Body of pancreas (tissue), 4 donors: ENCODE results near the gene STAT5A.

Experiments used
- POLR2A ChIP-seq, 3 donors: fragments of 450-650 bp; IDR thresholded peaks; one replicate each; pipeline ENCODE4 v1.6.1; 2016; ENCODE audit warnings: antibody characterized with exemption in 3 of 3, mild to moderate bottlenecking in 2 of 3
- TF ChIP-seq, protein P1 (sequence below), 7 experiments: fragments of 450-650 bp in 4 of 7; fragments of 200-600 bp in 3 of 7; sonication (generic) in 3 of 7; IDR thresholded peaks; one replicate each; pipeline ENCODE4 v1.5.1; 2016 to 2019; ENCODE audit warnings: antibody characterized with exemption in 7 of 7

DNA sequence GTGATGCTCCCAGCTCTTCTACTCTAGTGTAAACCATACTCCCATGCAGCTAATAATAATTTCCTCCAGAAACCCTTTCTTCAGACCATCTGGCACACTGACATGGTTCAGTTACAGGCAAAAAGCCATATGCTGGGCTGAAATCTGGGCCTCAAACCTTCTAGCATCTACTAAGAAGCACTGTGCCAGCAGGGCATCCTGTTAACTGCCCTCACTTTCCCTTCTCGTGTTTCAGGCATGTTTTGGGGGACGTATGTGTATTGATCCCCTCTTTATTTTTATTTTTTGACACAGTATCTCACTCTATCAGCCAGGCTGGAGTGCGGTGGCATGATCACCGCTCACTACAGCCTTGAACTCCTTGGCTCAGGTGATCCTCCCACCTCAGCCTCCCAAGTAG, 33.3 kb downstream of the STAT5A start:
- TF ChIP-seq, protein P1, sequence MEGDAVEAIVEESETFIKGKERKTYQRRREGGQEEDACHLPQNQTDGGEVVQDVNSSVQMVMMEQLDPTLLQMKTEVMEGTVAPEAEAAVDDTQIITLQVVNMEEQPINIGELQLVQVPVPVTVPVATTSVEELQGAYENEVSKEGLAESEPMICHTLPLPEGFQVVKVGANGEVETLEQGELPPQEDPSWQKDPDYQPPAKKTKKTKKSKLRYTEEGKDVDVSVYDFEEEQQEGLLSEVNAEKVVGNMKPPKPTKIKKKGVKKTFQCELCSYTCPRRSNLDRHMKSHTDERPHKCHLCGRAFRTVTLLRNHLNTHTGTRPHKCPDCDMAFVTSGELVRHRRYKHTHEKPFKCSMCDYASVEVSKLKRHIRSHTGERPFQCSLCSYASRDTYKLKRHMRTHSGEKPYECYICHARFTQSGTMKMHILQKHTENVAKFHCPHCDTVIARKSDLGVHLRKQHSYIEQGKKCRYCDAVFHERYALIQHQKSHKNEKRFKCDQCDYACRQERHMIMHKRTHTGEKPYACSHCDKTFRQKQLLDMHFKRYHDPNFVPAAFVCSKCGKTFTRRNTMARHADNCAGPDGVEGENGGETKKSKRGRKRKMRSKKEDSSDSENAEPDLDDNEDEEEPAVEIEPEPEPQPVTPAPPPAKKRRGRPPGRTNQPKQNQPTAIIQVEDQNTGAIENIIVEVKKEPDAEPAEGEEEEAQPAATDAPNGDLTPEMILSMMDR (IDR thresholded peaks at IDR 0.05) = no peak
- no peak for TF ChIP-seq POLR2A (IDR thresholded peaks at IDR 0.05)
